Measurements from ENCODE around the gene ZNF496.
"Not testable (repeated sequence)": the region's sequence is repeated elsewhere in the genome, so short reads cannot be mapped to it uniquely, and the experiment has no call there.

ZNF496 gene

GRCh38 chr1:247358920-247359319 lies 27.3 kb upstream of the ZNF496 start:
- DNase-seq (ENCODE audit: low spot score) = no peak

GRCh38 chr1:247357781-247358211 lies 26.1 kb upstream of the ZNF496 start:
- no peak for DNase-seq (ENCODE audit: low spot score)

- DNase-seq (ENCODE audit: low spot score) = no peak
Observed at GRCh38 chr1:247357052-247357780, 25.5 kb upstream of the ZNF496 start.

- not testable (repeated sequence) for DNase-seq (ENCODE audit: low spot score)
Observed at GRCh38 chr1:247355160-247355559, 23.5 kb upstream of the ZNF496 start.

- DNase-seq (ENCODE audit: low spot score) = no peak
Observed at GRCh38 chr1:247352175-247352574, 20.5 kb upstream of the ZNF496 start.

- DNase-seq (ENCODE audit: low spot score) = no peak
Observed at GRCh38 chr1:247350587-247350986, 18.9 kb upstream of the ZNF496 start.

- no peak for DNase-seq (ENCODE audit: low spot score)
Observed at GRCh38 chr1:247347477-247348222, 16.0 kb upstream of the ZNF496 start.

- DNase-seq (ENCODE audit: low spot score) = no peak
Observed at GRCh38 chr1:247345881-247346280, 14.2 kb upstream of the ZNF496 start.

GRCh38 chr1:247343801-247344200 lies 12.1 kb upstream of the ZNF496 start:
- DNase-seq (ENCODE audit: low spot score) = no peak

- no peak for DNase-seq (ENCODE audit: low spot score)
Observed at GRCh38 chr1:247338723-247339275, 7.1 kb upstream of the ZNF496 start.

- DNase-seq (ENCODE audit: low spot score) = no peak
Observed at GRCh38 chr1:247337961-247338360, 6.3 kb upstream of the ZNF496 start.

GRCh38 chr1:247337250-247337746 lies 5.6 kb upstream of the ZNF496 start:
- no peak for DNase-seq (ENCODE audit: low spot score)

- DNase-seq (ENCODE audit: low spot score) = no peak
Observed at GRCh38 chr1:247336390-247336789, 4.7 kb upstream of the ZNF496 start.

- no peak for DNase-seq (ENCODE audit: low spot score)
Observed at GRCh38 chr1:247335882-247336281, 4.2 kb upstream of the ZNF496 start.

GRCh38 chr1:247334378-247335133 lies 2.9 kb upstream of the ZNF496 start:
- no peak for DNase-seq (ENCODE audit: low spot score)

- DNase-seq (ENCODE audit: low spot score) = no peak
Observed at GRCh38 chr1:247332623-247333361, 1.1 kb upstream of the ZNF496 start.

GRCh38 chr1:247332215-247332622 lies 552 bp upstream of the ZNF496 start:
- no peak for DNase-seq (ENCODE audit: low spot score)

GRCh38 chr1:247331172-247331524 lies 519 bp downstream of the ZNF496 start:
- peak; percentile 13 for DNase-seq (ENCODE audit: low spot score)

GRCh38 chr1:247330548-247331171 lies 1.0 kb downstream of the ZNF496 start:
- no peak for DNase-seq (ENCODE audit: low spot score)

- no peak for DNase-seq (ENCODE audit: low spot score)
Observed at GRCh38 chr1:247329097-247329617, 2.5 kb downstream of the ZNF496 start.

- no peak for DNase-seq (ENCODE audit: low spot score)
Observed at GRCh38 chr1:247328311-247328710, 3.4 kb downstream of the ZNF496 start.
